PC-3 (cell line): ENCODE results near the gene PRDM2. TPM values are rescaled to one million over a fixed set of nuclear protein-coding genes. Genes with fewer than 3 reads are reported as not detected.

Source experiments
- ATAC-seq: fragments of 200-7000 bp; cut with Tn5 transposase; 2 replicates; pipeline ENCODE4 v1.9.1; 2020; ENCODE audit warnings: mild to moderate bottlenecking, moderate library complexity
- BruUV-seq: library from RNA; stranded (reverse); fragments of 400-500 nt; replicated peaks from 2 replicates; lab custom pipeline; 2021; lab: Mats Ljungman, UMichigan
- CTCF ChIA-PET: fragments of 300-600 bp; sonication (Branson Sonifier 250); formaldehyde crosslinking; loops from one replicate; lab custom pipeline; 2022; ENCODE audit warnings: antibody characterized with exemption; lab: Charles Lee
- POLR2A ChIA-PET: fragments of 300-600 bp; sonication (Branson Sonifier 250); formaldehyde crosslinking; loops from one replicate; lab custom pipeline; 2022; ENCODE audit warnings: antibody characterized with exemption; ENCODE audit not compliant: unreplicated experiment; lab: Charles Lee
- DNase-seq: peaks from one replicate; pipeline ENCODE4 v3.0.0-alpha.2; 2015
- H2AFZ ChIP-seq: fragments of 300-600 bp; sonication (generic); 2 replicates; pipeline ENCODE4 v1.6.0; 2016; ENCODE audit warnings: antibody characterized with exemption, low read length
- H3F3A ChIP-seq: fragments of 300-600 bp; sonication (generic); one replicate; pipeline ENCODE4 v1.6.0; 2017; ENCODE audit warnings: antibody characterized with exemption, low read length, control low read depth, mild to moderate bottlenecking; ENCODE audit not compliant: unreplicated experiment
- H3K27ac ChIP-seq: fragments of 300-600 bp; sonication (generic); 2 replicates; pipeline ENCODE4 v1.5.1; 2016; ENCODE audit warnings: mild to moderate bottlenecking, low read length
- H3K27me3 ChIP-seq: fragments of 300-600 bp; sonication (generic); 2 replicates; pipeline ENCODE4 v1.6.1; 2016; ENCODE audit warnings: low read length, mixed read lengths
- H3K36me3 ChIP-seq: fragments of 300-600 bp; sonication (generic); 2 replicates; pipeline ENCODE4 v1.6.1; 2016; ENCODE audit warnings: low read depth, mixed run types, low read length, mixed read lengths
- H3K4me1 ChIP-seq: fragments of 300-600 bp; sonication (generic); 2 replicates; pipeline ENCODE4 v1.5.1; 2016; ENCODE audit warnings: low read length; ENCODE audit not compliant: insufficient read depth
- H3K4me2 ChIP-seq: fragments of 300-600 bp; sonication (generic); 2 replicates; pipeline ENCODE4 v1.6.0; 2016; ENCODE audit warnings: low read length
- H3K4me3 ChIP-seq: fragments of 300-600 bp; sonication (generic); 2 replicates; pipeline ENCODE4 v1.5.1; 2016; ENCODE audit warnings: mild to moderate bottlenecking, low read length, mixed read lengths
- H3K79me2 ChIP-seq: fragments of 300-600 bp; sonication (generic); 2 replicates; pipeline ENCODE4 v1.6.1; 2017; ENCODE audit warnings: low read length, mixed read lengths
- H3K9ac ChIP-seq: fragments of 300-600 bp; sonication (generic); 2 replicates; pipeline ENCODE4 v1.6.0; 2016; ENCODE audit warnings: mild to moderate bottlenecking, low read length
- H3K9me2 ChIP-seq: fragments of 300-600 bp; sonication (generic); replicated peaks from 2 replicates; pipeline ENCODE4 v1.6.1; 2016; ENCODE audit warnings: mixed run types, low read length, mixed read lengths
- H3K9me3 ChIP-seq: fragments of 300-600 bp; sonication (generic); 2 replicates; pipeline ENCODE4 v1.6.1; 2016; ENCODE audit warnings: low read length, mixed read lengths
- H4K20me1 ChIP-seq: fragments of 300-600 bp; sonication (generic); 2 replicates; pipeline ENCODE4 v1.6.1; 2016; ENCODE audit warnings: low read length, mixed read lengths
- CTCF ChIP-seq: fragments of 300-600 bp; sonication (generic); conservative IDR thresholded peaks from 2 replicates; pipeline ENCODE4 v1.5.1; 2017; ENCODE audit warnings: antibody characterized with exemption, low read depth, mild to moderate bottlenecking, low read length
- EZH2 ChIP-seq: fragments of 300-600 bp; sonication (generic); IDR thresholded peaks from one replicate; pipeline ENCODE4 v1.6.1; 2017; ENCODE audit warnings: antibody characterized with exemption, mild to moderate bottlenecking, low read length; ENCODE audit not compliant: unreplicated experiment
- EZH2phosphoT487 ChIP-seq: fragments of 300-600 bp; sonication (generic); IDR thresholded peaks from 2 replicates; pipeline ENCODE4 v1.6.1; 2018; ENCODE audit warnings: mild to moderate bottlenecking, antibody characterized with exemption, low read length, borderline replicate concordance
- intact Hi-C: fragments of 100-400 bp; cut with micrococcal nuclease; formaldehyde crosslinking; loops from 2 replicates; pipeline ENCODE4 v1.9.0; 2023
- total RNA-seq: library from RNA; depleted of rRNA; stranded (reverse); fragments of >200 nt; gene quantifications from 2 replicates; pipeline ENCODE4 v1.2.3, GENCODE V29; 2014

PRDM2 gene
- total RNA-seq, 1 experiment from 2014 or later = 9.4 TPM

GRCh38 chr1:13733711-13734110 lies 33.7 kb downstream of the PRDM2 start:
- no peaks in the 10 kb centered on the region for H3K9me3 ChIP-seq
- H3K27me3 ChIP-seq = no peaks in the 10 kb centered on the region
- H3K4me1 ChIP-seq = no peaks in the 10 kb centered on the region
- H3K27ac ChIP-seq = no peak overlapping the region
- H3K9ac ChIP-seq = no peak overlapping the region
- no peak overlapping the region for H3K4me2 ChIP-seq
- no peak overlapping the region for H2AFZ ChIP-seq
- no peak for TF ChIP-seq CTCF
- TF ChIP-seq EZH2phosphoT487 = no peak
- no peak for TF ChIP-seq EZH2
- H4K20me1 ChIP-seq = no peaks in the 10 kb centered on the region
- H3F3A ChIP-seq = no peaks in the 10 kb centered on the region
- H3K9me2 ChIP-seq = no peaks in the 10 kb centered on the region
- DNase-seq = no peak
- intact Hi-C loops = no loop called here
- no peak for ATAC-seq
- 0 out of 2 replicates have a peak, but pooled peaks cover 3% of the 10 kb centered on the region for H3K36me3 ChIP-seq
- no peak overlapping the region for H3K4me3 ChIP-seq
- POLR2A ChIA-PET = no interaction called here
- BruUV-seq = no TSS peak
- CTCF ChIA-PET = no interaction called here
- H3K79me2 ChIP-seq = no peaks in the 10 kb centered on the region

GRCh38 chr1:13735168-13735930 lies 35.4 kb downstream of the PRDM2 start:
- no peaks in the 10 kb centered on the region for H3K79me2 ChIP-seq
- H3K9me3 ChIP-seq = no peaks in the 10 kb centered on the region
- no peaks in the 10 kb centered on the region for H3K9me2 ChIP-seq
- H3K9ac ChIP-seq = no peak overlapping the region
- H3K4me2 ChIP-seq = no peak overlapping the region
- no peak for DNase-seq
- no peak overlapping the region for H2AFZ ChIP-seq
- TF ChIP-seq EZH2phosphoT487 (no peak), EZH2 (no peak), CTCF (no peak)
- CTCF ChIA-PET = no interaction called here
- intact Hi-C loops = no loop called here
- no peak for ATAC-seq
- H3K36me3 ChIP-seq = 0 out of 2 replicates have a peak, but pooled peaks cover 3% of the 10 kb centered on the region
- no peaks in the 10 kb centered on the region for H3K27me3 ChIP-seq
- H3K4me1 ChIP-seq = no peaks in the 10 kb centered on the region
- H3K27ac ChIP-seq = no peak overlapping the region
- H3K4me3 ChIP-seq = no peak overlapping the region
- BruUV-seq = no TSS peak
- POLR2A ChIA-PET = no interaction called here
- H3F3A ChIP-seq = no peaks in the 10 kb centered on the region
- no peaks in the 10 kb centered on the region for H4K20me1 ChIP-seq

DNA sequence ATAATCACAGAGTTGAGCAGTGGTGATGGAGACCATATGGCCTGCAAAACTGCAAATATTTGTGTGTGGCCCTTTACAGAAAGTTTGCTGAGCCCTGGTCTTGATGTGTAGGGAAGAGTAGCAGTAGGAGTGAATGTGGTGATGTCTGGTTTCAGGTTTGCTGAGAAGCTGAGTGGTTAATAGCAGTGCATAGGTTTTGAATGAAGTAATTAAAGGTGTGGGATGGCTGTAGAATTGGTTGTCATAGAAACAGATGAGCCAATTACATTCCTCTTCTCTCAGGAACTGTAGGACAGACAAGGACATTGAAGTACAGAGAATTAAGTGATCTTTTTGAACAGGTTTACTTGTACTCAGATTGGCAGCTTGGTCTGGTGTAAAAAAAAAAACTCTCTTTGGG lies 37.4 kb downstream of the PRDM2 start:
- H3K79me2 ChIP-seq = no peaks in the 10 kb centered on the region
- H2AFZ ChIP-seq = no peak overlapping the region
- H4K20me1 ChIP-seq = no peaks in the 10 kb centered on the region
- CTCF ChIA-PET = interaction anchor here (0.7 kb wide), 1 partner anchor 143 kb away, joined by 5 read pairs; no protein-coding TSS in a partner anchor
- no TSS peak for BruUV-seq
- H3K27me3 ChIP-seq = no peaks in the 10 kb centered on the region
- no peak overlapping the region for H3K9ac ChIP-seq
- H3K4me3 ChIP-seq = no peak overlapping the region
- POLR2A ChIA-PET = no interaction called here
- DNase-seq = no peak
- H3K9me2 ChIP-seq = no peaks in the 10 kb centered on the region
- no peaks in the 10 kb centered on the region for H3K9me3 ChIP-seq
- intact Hi-C loops = no loop called here
- H3K36me3 ChIP-seq = 0 out of 2 replicates have a peak, but pooled peaks cover 3% of the 10 kb centered on the region
- TF ChIP-seq EZH2 (no peak), EZH2phosphoT487 (no peak), CTCF (no peak)
- ATAC-seq = no peak
- H3K4me1 ChIP-seq = no peaks in the 10 kb centered on the region
- no peaks in the 10 kb centered on the region for H3F3A ChIP-seq
- no peak overlapping the region for H3K27ac ChIP-seq
- no peak overlapping the region for H3K4me2 ChIP-seq
